ENCODE results near the gene SLC25A21. TPM values are rescaled to one million over a fixed set of nuclear protein-coding genes. Genes with fewer than 3 reads are reported as not detected.
A peak's percentile ranks its signal among the peaks of the same experiment; 100 is the strongest.

Gene SLC25A21
- total RNA-seq, 1 experiment from 2014 or later, result 1.4 TPM

DNA sequence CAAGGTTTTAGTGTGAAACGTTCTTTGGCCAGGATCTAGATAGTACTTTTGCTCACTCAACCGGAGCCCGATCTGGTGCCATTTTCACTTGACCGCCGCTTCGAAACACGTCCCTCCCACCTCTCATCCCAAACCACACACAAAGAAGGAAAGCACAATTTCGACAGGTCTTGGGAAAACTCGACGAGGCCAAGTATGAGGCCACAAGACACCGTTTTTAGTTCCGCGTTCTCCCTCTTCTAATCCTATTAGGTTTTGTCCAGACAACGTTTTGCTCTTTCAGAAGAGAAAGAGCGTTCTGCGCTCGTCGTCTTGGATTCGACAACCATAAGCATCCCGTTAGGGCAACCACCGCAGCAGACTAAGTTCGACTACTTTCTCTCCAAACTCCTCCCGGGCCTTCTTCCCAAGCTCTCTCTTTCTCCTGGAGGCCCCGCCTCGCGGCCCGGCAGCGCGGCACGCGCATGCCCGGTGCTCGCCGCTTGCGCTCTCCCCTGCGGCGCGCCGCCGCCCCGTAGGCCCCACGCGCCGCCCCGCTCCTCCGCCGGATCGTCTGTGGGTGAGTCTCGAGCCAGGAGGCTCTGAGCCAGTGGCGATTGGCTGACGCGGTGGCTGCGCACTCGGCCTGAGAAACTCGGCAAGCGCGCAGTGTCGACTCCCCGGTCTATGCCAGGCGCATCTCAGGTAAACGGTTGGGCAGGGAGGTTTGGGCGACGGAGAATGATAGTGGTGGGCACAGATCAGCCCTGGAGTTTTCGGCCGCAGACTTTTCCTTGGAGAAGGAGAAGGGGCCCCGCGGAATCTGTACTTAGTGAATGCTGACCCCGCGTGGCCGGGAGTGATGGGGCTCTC is 25.2 kb upstream of the SLC25A21 start, which contains the start of gene MIPOL1:
Gene MIPOL1, plus strand, starts transcription at position 517 of the 852 bp plus-strand sequence. CDS start 49,952 bp downstream, outside the sequence.
- Mint-ChIP-seq H3K9me3 (ENCODE audit: unreplicated experiment) (no peaks in the 10 kb centered on the region), H3K4me3 (ENCODE audit: unreplicated experiment) (peak within 1 kb of the TSS; percentile 95), H3K27ac (ENCODE audit: low read depth, unreplicated experiment) (peak within 1 kb of the TSS; percentile 99), H3K27me3 (ENCODE audit: insufficient read depth, unreplicated experiment) (no peaks in the 10 kb centered on the region), H3K4me1 (ENCODE audit: insufficient read depth, unreplicated experiment) (peaks cover 10% of the 10 kb centered on the region), H3K36me3 (ENCODE audit: insufficient read depth, unreplicated experiment) (peaks cover 6% of the 10 kb centered on the region)
- intact Hi-C loops (cut with micrococcal nuclease), result loop anchor here (1.0 kb wide), 1 partner anchor 25 kb away; the partner anchor contains the start of gene SLC25A21
- TF ChIP-seq CTCF (IDR thresholded peaks at IDR 0.05; ENCODE audit: unreplicated experiment), result no peak
- POLR2A ChIA-PET, result interaction anchor here (0.6 to 4.8 kb wide), 15 partner anchors 11 to 1560 kb away, joined by 3 to 44 read pairs (median 3); partner anchors contain the start of genes FOXA1, PAX9 and SLC25A21
- BruUV-seq (replicated peaks), result no TSS peak
- DNase-seq (ENCODE audit: unreplicated experiment), result peak; percentile 85
- CTCF ChIA-PET, result interaction anchor here (0.6 to 1.5 kb wide), 10 partner anchors 9 to 839 kb away, joined by 3 to 7 read pairs (median 4); no protein-coding TSS in a partner anchor

- peak overlapping the region; percentile 99 for H3K27ac Mint-ChIP-seq (ENCODE audit: low read depth, unreplicated experiment)
- ChIA-PET CTCF (interaction anchor here (0.6 to 1.5 kb wide), 6 partner anchors 13 to 678 kb away, joined by 3 to 6 read pairs (median 4); no protein-coding TSS in a partner anchor), POLR2A (interaction anchor here (0.6 to 4.8 kb wide), 13 partner anchors 10 to 618 kb away, joined by 3 to 44 read pairs (median 3); partner anchors contain the start of genes FOXA1 and SLC25A21)
- no peak for TF ChIP-seq CTCF (IDR thresholded peaks at IDR 0.05; ENCODE audit: unreplicated experiment)
- intact Hi-C loops (cut with micrococcal nuclease), result no loop called here
- BruUV-seq (replicated peaks), result TSS peak; percentile 89
- DNase-seq (ENCODE audit: unreplicated experiment), result no peak
- no peaks in the 10 kb centered on the region for H3K27me3 Mint-ChIP-seq (ENCODE audit: insufficient read depth, unreplicated experiment)
- H3K36me3 Mint-ChIP-seq (ENCODE audit: insufficient read depth, unreplicated experiment), result peaks cover 6% of the 10 kb centered on the region
- peaks cover 10% of the 10 kb centered on the region for H3K4me1 Mint-ChIP-seq (ENCODE audit: insufficient read depth, unreplicated experiment)
- H3K9me3 Mint-ChIP-seq (ENCODE audit: unreplicated experiment), result no peaks in the 10 kb centered on the region
- peak overlapping the region; percentile 95 for H3K4me3 Mint-ChIP-seq (ENCODE audit: unreplicated experiment)
These were observed 24.4 kb upstream of the SLC25A21 start for GRCh38 chr14:37196604-37197420.

- H3K27me3 Mint-ChIP-seq (ENCODE audit: insufficient read depth, unreplicated experiment), result no peaks in the 10 kb centered on the region
- DNase-seq (ENCODE audit: unreplicated experiment), result no peak
- POLR2A ChIA-PET, result interaction anchor here (0.7 to 4.8 kb wide), 2 partner anchors 23 to 26 kb away, joined by 3 to 44 read pairs; partner anchors contain the start of gene SLC25A21
- H3K4me1 Mint-ChIP-seq (ENCODE audit: insufficient read depth, unreplicated experiment), result peaks cover 10% of the 10 kb centered on the region
- peaks cover 6% of the 10 kb centered on the region for H3K36me3 Mint-ChIP-seq (ENCODE audit: insufficient read depth, unreplicated experiment)
- no peak overlapping the region for H3K4me3 Mint-ChIP-seq (ENCODE audit: unreplicated experiment)
- no peaks in the 10 kb centered on the region for H3K9me3 Mint-ChIP-seq (ENCODE audit: unreplicated experiment)
- intact Hi-C loops (cut with micrococcal nuclease), result no loop called here
- H3K27ac Mint-ChIP-seq (ENCODE audit: low read depth, unreplicated experiment), result no peak overlapping the region
- no TSS peak for BruUV-seq (replicated peaks)
- CTCF ChIA-PET, result interaction anchor here (0.6 to 0.8 kb wide), 2 partner anchors 18 to 47 kb away, joined by 4 read pairs; no protein-coding TSS in a partner anchor
- TF ChIP-seq CTCF (IDR thresholded peaks at IDR 0.05; ENCODE audit: unreplicated experiment), result no peak
These were observed 22.9 kb upstream of the SLC25A21 start for GRCh38 chr14:37195327-37195726.

Measured in MCF 10A (cell line).